ENCODE measurements around the gene CCL17.
"Not testable (repeated sequence)": the region's sequence is repeated elsewhere in the genome, so short reads cannot be mapped to it uniquely, and the experiment has no call there.

CCL17 gene

GRCh38 chr16:57367116-57367752, 37.3 kb upstream of the CCL17 start:
- FAIRE-seq (no peak), DNase-seq (ENCODE audit: insufficient read length) (no peak)
- TF ChIP-seq POLR2A (IDR thresholded peaks at IDR 0.05; ENCODE audit: low read depth, low read length) (no peak), TAF1 (IDR thresholded peaks at IDR 0.05; ENCODE audit: borderline replicate concordance, low read depth, low read length) (no peak), POLR2AphosphoS5 (IDR thresholded peaks at IDR 0.05; ENCODE audit: low read depth, low read length) (no peak)

- DNase-seq (ENCODE audit: insufficient read length) (no peak), FAIRE-seq (no peak)
- TF ChIP-seq POLR2A (IDR thresholded peaks at IDR 0.05; ENCODE audit: low read depth, low read length) (no peak), POLR2AphosphoS5 (IDR thresholded peaks at IDR 0.05; ENCODE audit: low read depth, low read length) (no peak), TAF1 (IDR thresholded peaks at IDR 0.05; ENCODE audit: borderline replicate concordance, low read depth, low read length) (no peak)
These were observed 32.8 kb upstream of the CCL17 start for GRCh38 chr16:57371494-57372371.

GRCh38 chr16:57372372-57373116, 32.0 kb upstream of the CCL17 start, which contains the start of gene CX3CL1:
Gene CX3CL1 (plus strand): TSS chr16:57372490. CDS start chr16:57372569, 79 bp downstream.
- no peak for FAIRE-seq
- TF ChIP-seq POLR2A (IDR thresholded peaks at IDR 0.05; ENCODE audit: low read depth, low read length) (no peak), POLR2AphosphoS5 (IDR thresholded peaks at IDR 0.05; ENCODE audit: low read depth, low read length) (no peak), TAF1 (IDR thresholded peaks at IDR 0.05; ENCODE audit: borderline replicate concordance, low read depth, low read length) (no peak)

GRCh38 chr16:57373117-57373947, 31.2 kb upstream of the CCL17 start:
- DNase-seq (ENCODE audit: insufficient read length) (no peak), FAIRE-seq (peak; percentile 72)
- TF ChIP-seq POLR2AphosphoS5 (IDR thresholded peaks at IDR 0.05; ENCODE audit: low read depth, low read length) (no peak), TAF1 (IDR thresholded peaks at IDR 0.05; ENCODE audit: borderline replicate concordance, low read depth, low read length) (no peak), POLR2A (IDR thresholded peaks at IDR 0.05; ENCODE audit: low read depth, low read length) (no peak)

More at GRCh38 chr16:57372372-57373116, 32.0 kb upstream of the CCL17 start, which contains the start of gene CX3CL1:
- no peak for DNase-seq (ENCODE audit: insufficient read length)

- DNase-seq (ENCODE audit: insufficient read length) (no peak), FAIRE-seq (no peak)
- TF ChIP-seq POLR2AphosphoS5 (IDR thresholded peaks at IDR 0.05; ENCODE audit: low read depth, low read length) (no peak), TAF1 (IDR thresholded peaks at IDR 0.05; ENCODE audit: borderline replicate concordance, low read depth, low read length) (no peak), POLR2A (IDR thresholded peaks at IDR 0.05; ENCODE audit: low read depth, low read length) (no peak)
These were observed 30.5 kb upstream of the CCL17 start for GRCh38 chr16:57374067-57374534.

GRCh38 chr16:57374925-57375465, 29.6 kb upstream of the CCL17 start:
- FAIRE-seq; DNase-seq (ENCODE audit: insufficient read length): not testable (repeated sequence)

- DNase-seq (ENCODE audit: insufficient read length) (no peak), FAIRE-seq (peak; percentile 56)
- TF ChIP-seq POLR2A (IDR thresholded peaks at IDR 0.05; ENCODE audit: low read depth, low read length), result no peak
- no peak for TF ChIP-seq TAF1 (IDR thresholded peaks at IDR 0.05; ENCODE audit: borderline replicate concordance, low read depth, low read length)
- no peak for TF ChIP-seq POLR2AphosphoS5 (IDR thresholded peaks at IDR 0.05; ENCODE audit: low read depth, low read length)
These were observed 28.2 kb upstream of the CCL17 start for GRCh38 chr16:57376313-57376818.

- FAIRE-seq, result peak; percentile 99
- DNase-seq (ENCODE audit: insufficient read length), result peak; percentile 72
- TF ChIP-seq TAF1 (IDR thresholded peaks at IDR 0.05; ENCODE audit: borderline replicate concordance, low read depth, low read length), result no peak
- TF ChIP-seq POLR2AphosphoS5 (IDR thresholded peaks at IDR 0.05; ENCODE audit: low read depth, low read length), result no peak
- TF ChIP-seq POLR2A (IDR thresholded peaks at IDR 0.05; ENCODE audit: low read depth, low read length), result no peak
These were observed 27.3 kb upstream of the CCL17 start for GRCh38 chr16:57377080-57377841.

GRCh38 chr16:57379579-57379978, 25.0 kb upstream of the CCL17 start:
- TF ChIP-seq POLR2A (IDR thresholded peaks at IDR 0.05; ENCODE audit: low read depth, low read length) (no peak), TAF1 (IDR thresholded peaks at IDR 0.05; ENCODE audit: borderline replicate concordance, low read depth, low read length) (no peak), POLR2AphosphoS5 (IDR thresholded peaks at IDR 0.05; ENCODE audit: low read depth, low read length) (no peak)
- DNase-seq (ENCODE audit: insufficient read length), result no peak
- peak; percentile 74 for FAIRE-seq

Data from GM12892 (cell line).